ENCODE data around the gene PRICKLE2.

PRICKLE2 gene

GRCh38 chr3:64082961-64083541 is 142.2 kb downstream of the PRICKLE2 start:
- TF ChIP-seq GATA3 (IDR thresholded peaks at IDR 0.05; ENCODE audit: low read depth, low read length) (no peak), GATA2 (IDR thresholded peaks at IDR 0.05; ENCODE audit: low read depth, low read length) (no peak)

GRCh38 chr3:64082411-64082810 is 142.9 kb downstream of the PRICKLE2 start:
- TF ChIP-seq GATA2 (IDR thresholded peaks at IDR 0.05; ENCODE audit: low read depth, low read length) (no peak), GATA3 (IDR thresholded peaks at IDR 0.05; ENCODE audit: low read depth, low read length) (no peak)

- TF ChIP-seq GATA2 (IDR thresholded peaks at IDR 0.05; ENCODE audit: low read depth, low read length) (no peak), GATA3 (IDR thresholded peaks at IDR 0.05; ENCODE audit: low read depth, low read length) (no peak)
Observed at GRCh38 chr3:64081235-64081630, 144.0 kb downstream of the PRICKLE2 start.

GRCh38 chr3:64080616-64081234 is 144.5 kb downstream of the PRICKLE2 start:
- no peak for TF ChIP-seq GATA2 (IDR thresholded peaks at IDR 0.05; ENCODE audit: low read depth, low read length)
- no peak for TF ChIP-seq GATA3 (IDR thresholded peaks at IDR 0.05; ENCODE audit: low read depth, low read length)

- TF ChIP-seq GATA3 (IDR thresholded peaks at IDR 0.05; ENCODE audit: low read depth, low read length) = no peak
- TF ChIP-seq GATA2 (IDR thresholded peaks at IDR 0.05; ENCODE audit: low read depth, low read length) = no peak
Observed at GRCh38 chr3:64079369-64080150, 145.7 kb downstream of the PRICKLE2 start.

GRCh38 chr3:64078966-64079365 is 146.3 kb downstream of the PRICKLE2 start:
- no peak for TF ChIP-seq GATA2 (IDR thresholded peaks at IDR 0.05; ENCODE audit: low read depth, low read length)
- no peak for TF ChIP-seq GATA3 (IDR thresholded peaks at IDR 0.05; ENCODE audit: low read depth, low read length)

- no peak for TF ChIP-seq GATA2 (IDR thresholded peaks at IDR 0.05; ENCODE audit: low read depth, low read length)
- TF ChIP-seq GATA3 (IDR thresholded peaks at IDR 0.05; ENCODE audit: low read depth, low read length) = no peak
Observed at GRCh38 chr3:64074895-64075679, 150.2 kb downstream of the PRICKLE2 start.

GRCh38 chr3:64074060-64074459 is 151.2 kb downstream of the PRICKLE2 start:
- TF ChIP-seq GATA2 (IDR thresholded peaks at IDR 0.05; ENCODE audit: low read depth, low read length) (no peak), GATA3 (IDR thresholded peaks at IDR 0.05; ENCODE audit: low read depth, low read length) (no peak)

- peak; percentile 90 for TF ChIP-seq GATA3 (IDR thresholded peaks at IDR 0.05; ENCODE audit: low read depth, low read length)
- peak; percentile 82 for TF ChIP-seq GATA2 (IDR thresholded peaks at IDR 0.05; ENCODE audit: low read depth, low read length)
Observed at GRCh38 chr3:64073158-64073761, 152.0 kb downstream of the PRICKLE2 start.

- TF ChIP-seq GATA2 (IDR thresholded peaks at IDR 0.05; ENCODE audit: low read depth, low read length) = no peak
- TF ChIP-seq GATA3 (IDR thresholded peaks at IDR 0.05; ENCODE audit: low read depth, low read length) = no peak
Observed at GRCh38 chr3:64072126-64072525, 153.1 kb downstream of the PRICKLE2 start.

GRCh38 chr3:64070704-64071103 is 154.6 kb downstream of the PRICKLE2 start:
- no peak for TF ChIP-seq GATA3 (IDR thresholded peaks at IDR 0.05; ENCODE audit: low read depth, low read length)
- TF ChIP-seq GATA2 (IDR thresholded peaks at IDR 0.05; ENCODE audit: low read depth, low read length) = no peak

- no peak for TF ChIP-seq GATA3 (IDR thresholded peaks at IDR 0.05; ENCODE audit: low read depth, low read length)
- peak; percentile 64 for TF ChIP-seq GATA2 (IDR thresholded peaks at IDR 0.05; ENCODE audit: low read depth, low read length)
Observed at GRCh38 chr3:64067506-64068346, 157.5 kb downstream of the PRICKLE2 start.

- TF ChIP-seq GATA3 (IDR thresholded peaks at IDR 0.05; ENCODE audit: low read depth, low read length) = no peak
- TF ChIP-seq GATA2 (IDR thresholded peaks at IDR 0.05; ENCODE audit: low read depth, low read length) = no peak
Observed at GRCh38 chr3:64064804-64065203, 160.5 kb downstream of the PRICKLE2 start.
